DND-41 (cell line): ENCODE data around the gene NAT9.

Source experiments
- ATAC-seq: fragments of 200-7000 bp; cut with Tn5 transposase; 3 replicates; pipeline ENCODE4 v1.9.1; 2021; ENCODE audit warnings: low read depth; ENCODE audit not compliant: insufficient read depth
- DNase-seq: peaks from one replicate; pipeline ENCODE4 v3.0.0-alpha.2; 2020
- H2AFZ ChIP-seq: 2 replicates; pipeline ENCODE4 v1.6.0; 2012; ENCODE audit warnings: low read depth, low read length
- H3K27ac ChIP-seq: 2 replicates; pipeline ENCODE4 v1.5.1; 2012; ENCODE audit warnings: low read length, inconsistent platforms
- H3K27me3 ChIP-seq: fragments of 200-600 bp; sonication (generic); 2 replicates; pipeline ENCODE4 v1.6.0; 2012; ENCODE audit warnings: low read length, mild to moderate bottlenecking, inconsistent platforms; ENCODE audit not compliant: insufficient read depth, poor library complexity
- H3K36me3 ChIP-seq: 2 replicates; pipeline ENCODE4 v1.5.1; 2012; ENCODE audit warnings: low read length, inconsistent platforms; ENCODE audit not compliant: insufficient read depth
- H3K4me1 ChIP-seq: 2 replicates; pipeline ENCODE4 v1.5.1; 2012; ENCODE audit warnings: mild to moderate bottlenecking, low read length; ENCODE audit not compliant: insufficient read depth
- H3K4me2 ChIP-seq: 2 replicates; pipeline ENCODE4 v1.6.0; 2012; ENCODE audit warnings: mild to moderate bottlenecking, moderate library complexity, low read length, inconsistent platforms; ENCODE audit not compliant: insufficient read depth
- H3K4me3 ChIP-seq, 2 experiments: fragments of 200-600 bp in 1 of 2; shearing (Covaris generic) in 1 of 2; 2 replicates each; pipeline ENCODE4 v1.5.1; 2012 to 2016; ENCODE audit warnings: inconsistent platforms in 2 of 2, low read length in 2 of 2, mild to moderate bottlenecking in 2 of 2, low read depth in 1 of 2, moderate library complexity in 1 of 2
- H3K79me2 ChIP-seq: 2 replicates; pipeline ENCODE4 v1.6.0; 2012; ENCODE audit warnings: low read length, inconsistent platforms; ENCODE audit not compliant: insufficient read depth
- H3K9ac ChIP-seq: 2 replicates; pipeline ENCODE4 v1.6.0; 2012; ENCODE audit warnings: low read depth, mild to moderate bottlenecking, inconsistent platforms, low read length, moderate library complexity
- H3K9me3 ChIP-seq: 2 replicates; pipeline ENCODE4 v1.5.1; 2012; ENCODE audit warnings: low read length, moderate library complexity, mild to moderate bottlenecking, inconsistent platforms; ENCODE audit not compliant: insufficient read depth, severe bottlenecking
- H4K20me1 ChIP-seq: 2 replicates; pipeline ENCODE4 v1.6.0; 2012; ENCODE audit warnings: low read length; ENCODE audit not compliant: insufficient read depth
- CTCF ChIP-seq: IDR thresholded peaks from 2 replicates; pipeline ENCODE4 v1.5.1; 2012; ENCODE audit warnings: borderline replicate concordance, low read length, moderate library complexity, mild to moderate bottlenecking; ENCODE audit not compliant: poor library complexity, severe bottlenecking; ENCODE audit errors: extremely low read depth
- EZH2 ChIP-seq: IDR thresholded peaks from 3 replicates; pipeline ENCODE4 v1.6.1; 2012; ENCODE audit warnings: borderline replicate concordance, low read depth, mild to moderate bottlenecking, moderate library complexity, low read length, inconsistent platforms; ENCODE audit not compliant: severe bottlenecking

Gene NAT9

GRCh38 chr17:74733365-74734122 is 42.6 kb downstream of the NAT9 start:
- TF ChIP-seq EZH2: no peak
- no peak for TF ChIP-seq CTCF
- no peak overlapping the region for H3K9ac ChIP-seq
- H3K27ac ChIP-seq: no peak overlapping the region
- no peaks in the 10 kb centered on the region for H4K20me1 ChIP-seq
- H3K27me3 ChIP-seq: no peaks in the 10 kb centered on the region
- H3K4me2 ChIP-seq: no peak overlapping the region
- no peaks in the 10 kb centered on the region for H3K79me2 ChIP-seq
- peaks cover 22% of the 10 kb centered on the region for H3K4me1 ChIP-seq
- no peak overlapping the region for H2AFZ ChIP-seq
- H3K4me3 ChIP-seq: no peak overlapping the region
- H3K9me3 ChIP-seq: no peaks in the 10 kb centered on the region
- ATAC-seq: no peak
- H3K36me3 ChIP-seq: no peaks in the 10 kb centered on the region
- DNase-seq: no peak

- Histone ChIP-seq H3K4me1 (peaks cover 10% of the 10 kb centered on the region), H2AFZ (no peak overlapping the region), H4K20me1 (no peaks in the 10 kb centered on the region), H3K9ac (no peak overlapping the region), H3K27ac (no peak overlapping the region), H3K36me3 (no peaks in the 10 kb centered on the region), H3K4me3 (no peak overlapping the region), H3K27me3 (no peaks in the 10 kb centered on the region), H3K9me3 (no peaks in the 10 kb centered on the region), H3K4me2 (no peak overlapping the region), H3K79me2 (no peaks in the 10 kb centered on the region)
- DNase-seq (no peak), ATAC-seq (no peak)
- TF ChIP-seq CTCF (no peak), EZH2 (no peak)
Measured at GRCh38 chr17:74732042-74732867, 43.9 kb downstream of the NAT9 start.

- H3K36me3 ChIP-seq: no peaks in the 10 kb centered on the region
- H3K79me2 ChIP-seq: no peaks in the 10 kb centered on the region
- no peak for TF ChIP-seq EZH2
- TF ChIP-seq CTCF: no peak
- no peak overlapping the region for H3K4me2 ChIP-seq
- H4K20me1 ChIP-seq: no peaks in the 10 kb centered on the region
- no peak overlapping the region for H2AFZ ChIP-seq
- no peaks in the 10 kb centered on the region; the same call in 1 of the 2 replicates for H3K4me1 ChIP-seq
- no peak overlapping the region for H3K27ac ChIP-seq
- ATAC-seq (no peak), DNase-seq (no peak)
- H3K27me3 ChIP-seq: no peaks in the 10 kb centered on the region
- no peak overlapping the region for H3K4me3 ChIP-seq
- H3K9me3 ChIP-seq: no peaks in the 10 kb centered on the region
- H3K9ac ChIP-seq: no peak overlapping the region
Measured at GRCh38 chr17:74731347-74731605, 44.9 kb downstream of the NAT9 start.
